ENCODE results near the gene ATG14.

DNA sequence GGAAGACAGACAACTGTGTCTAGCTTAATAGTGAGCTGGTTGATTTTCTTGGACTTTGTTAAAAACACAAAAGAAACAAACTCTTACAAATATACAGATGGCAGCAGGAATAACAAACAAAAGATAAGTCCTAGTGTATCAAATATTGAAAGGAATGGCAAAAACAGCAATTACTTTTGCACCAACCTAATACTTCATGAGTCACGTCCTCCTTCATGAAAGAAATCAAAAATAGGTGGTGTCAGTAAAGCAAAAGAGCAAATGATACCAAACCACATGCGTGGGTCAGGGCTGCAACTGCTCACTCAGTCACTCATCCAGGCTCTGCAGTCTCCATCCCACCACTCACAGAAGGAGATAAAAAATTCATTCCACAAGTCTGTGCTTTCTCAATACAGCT is 11.8 kb downstream of the ATG14 start:
- TF ChIP-seq POLR2A (IDR thresholded peaks at IDR 0.05; ENCODE audit: low read depth, low read length) = no peak
- TF ChIP-seq TAF1 (IDR thresholded peaks at IDR 0.05; ENCODE audit: borderline replicate concordance, low read depth, low read length) = no peak

Data from GM12892 (cell line).